ENCODE data around the gene LRRC26.
A peak's percentile ranks its signal among the peaks of the same experiment; 100 is the strongest.

The LRRC26 gene

GRCh38 chr9:137169896-137170358 lies at the start of gene LRRC26:
LRRC26 (minus strand) TSS chr9:137170051; CDS start chr9:137169943, 108 bp downstream.
- no peak for DNase-seq
- intact Hi-C loops (cut with DNase I): no loop called here

- no peak for DNase-seq
- intact Hi-C loops (cut with DNase I): no loop called here
These were observed 49.0 kb upstream of the LRRC26 start for GRCh38 chr9:137218754-137219271.

- intact Hi-C loops (cut with DNase I): no loop called here
- no peak for DNase-seq
These were observed 48.4 kb upstream of the LRRC26 start for GRCh38 chr9:137218212-137218753.

GRCh38 chr9:137217276-137218211 lies 47.7 kb upstream of the LRRC26 start:
- no peak for DNase-seq
- intact Hi-C loops (cut with DNase I): no loop called here

GRCh38 chr9:137216188-137216965 lies 46.5 kb upstream of the LRRC26 start:
- intact Hi-C loops (cut with DNase I): no loop called here
- DNase-seq: no peak

GRCh38 chr9:137215196-137215986 lies 45.5 kb upstream of the LRRC26 start:
- no peak for DNase-seq
- intact Hi-C loops (cut with DNase I): no loop called here

- no peak for DNase-seq
- intact Hi-C loops (cut with DNase I): no loop called here
These were observed 44.8 kb upstream of the LRRC26 start for GRCh38 chr9:137214620-137215019.

GRCh38 chr9:137213160-137214060 lies 43.6 kb upstream of the LRRC26 start:
- peak in 3 of 42 donors; percentile 36 to 47 (median 43) for DNase-seq
- intact Hi-C loops (cut with DNase I): no loop called here

- no peak for DNase-seq
- intact Hi-C loops (cut with DNase I): no loop called here
These were observed 42.7 kb upstream of the LRRC26 start for GRCh38 chr9:137212520-137212919.

- no peak for DNase-seq
- intact Hi-C loops (cut with DNase I): no loop called here
These were observed 41.7 kb upstream of the LRRC26 start for GRCh38 chr9:137211532-137211931.

GRCh38 chr9:137206602-137207001 lies 36.8 kb upstream of the LRRC26 start:
- DNase-seq: no peak

GRCh38 chr9:137205126-137206069 lies 35.5 kb upstream of the LRRC26 start, which contains the start of the genes NDOR1 and TMEM203:
NDOR1 (plus strand) TSS chr9:137205700; CDS start chr9:137205778, 78 bp downstream.
TMEM203 (minus strand) TSS chr9:137205648; CDS start chr9:137205414, 234 bp downstream.
- intact Hi-C loops (cut with DNase I): no loop called here
- DNase-seq: peak; percentile 88 to 100 (median 98)

More at GRCh38 chr9:137206602-137207001, 36.8 kb upstream of the LRRC26 start:
- intact Hi-C loops (cut with DNase I): no loop called here

- DNase-seq: no peak
- intact Hi-C loops (cut with DNase I): no loop called here
These were observed 34.9 kb upstream of the LRRC26 start for GRCh38 chr9:137204731-137205125.

- intact Hi-C loops (cut with DNase I): no loop called here
- no peak for DNase-seq
These were observed 33.1 kb upstream of the LRRC26 start for GRCh38 chr9:137202966-137203365.

GRCh38 chr9:137201205-137201868 lies 31.5 kb upstream of the LRRC26 start:
- intact Hi-C loops (cut with DNase I): no loop called here

More at GRCh38 chr9:137201205-137201868, 31.5 kb upstream of the LRRC26 start:
- no peak for DNase-seq

Data from head of caudate nucleus (tissue), 42 donors.